ENCODE data around the gene ACKR2. TPM values are rescaled to one million over a fixed set of nuclear protein-coding genes. Genes with fewer than 3 reads are reported as not detected.

Gene ACKR2
- total RNA-seq, 1 experiment from 2014 or later: not detected

GRCh38 chr3:42773409-42773751 lies 35.9 kb upstream of the ACKR2 start:
- no peaks in the 10 kb centered on the region; a peak in 2 of 7 replicates for H3K36me3 Mint-ChIP-seq (ENCODE audit: insufficient read depth in 1 of 3, low read depth in 3 of 3)
- peak overlapping the region; percentile 80 for H3K4me2 ChIP-seq (ENCODE audit: insufficient read depth, insufficient read length, low read length)
- TF ChIP-seq CTCF (conservative IDR thresholded peaks at IDR 0.05): no peak
- H3K27me3 ChIP-seq (ENCODE audit: insufficient read depth, low read length): no peaks in the 10 kb centered on the region
- H3T11ph ChIP-seq (ENCODE audit: low read length): no peak overlapping the region
- H4K91ac ChIP-seq (ENCODE audit: insufficient read length, low read depth, low read length): no peak overlapping the region
- no peak overlapping the region for H3K56ac ChIP-seq (ENCODE audit: insufficient read length, low read depth, low read length)
- H3K23me2 ChIP-seq (ENCODE audit: insufficient read length, low read depth, low read length, poor library complexity, severe bottlenecking): peaks cover 10% of the 10 kb centered on the region
- H4K5ac ChIP-seq (ENCODE audit: insufficient read length, low read depth, low read length): no peak overlapping the region
- no peak overlapping the region for H2BK12ac ChIP-seq (ENCODE audit: insufficient read length, low read depth, low read length)
- peaks cover 5 to 13% of the 10 kb centered on the region in 2 experiments; a peak in 3 of 5 replicates for H3K9me3 Mint-ChIP-seq
- H3K9me3 ChIP-seq (ENCODE audit: control insufficient read depth, low read depth, low read length): no peaks in the 10 kb centered on the region
- H3K79me2 ChIP-seq (ENCODE audit: insufficient read depth, low read length): no peaks in the 10 kb centered on the region
- no peaks in the 10 kb centered on the region for H4K20me1 ChIP-seq (ENCODE audit: control insufficient read depth, insufficient read depth, insufficient read length)
- H3K4me3 Mint-ChIP-seq: peak overlapping the region; percentile 74 to 86
- no peak overlapping the region for H3K4ac ChIP-seq (ENCODE audit: low read depth, low read length)
- H3K23ac ChIP-seq (ENCODE audit: insufficient read length, low read depth, low read length): no peak overlapping the region
- H4K8ac ChIP-seq (replicated peaks; ENCODE audit: insufficient read length, low read depth, low read length): no peak overlapping the region
- no peak overlapping the region for H3K18ac ChIP-seq (ENCODE audit: insufficient read length, low read depth, low read length)
- no peak overlapping the region for H2BK15ac ChIP-seq (ENCODE audit: low read depth, low read length)
- peak overlapping the region; percentile 28 for H3K9ac ChIP-seq (ENCODE audit: extremely low read depth, insufficient read length, low read length)
- peak overlapping the region in 2 of 3 experiments; percentile 23 to 62; a peak in 3 of 7 replicates for H3K27ac Mint-ChIP-seq
- H3K4me1 Mint-ChIP-seq: peaks cover 7 to 10% of the 10 kb centered on the region in 2 experiments
- H2BK5ac ChIP-seq (ENCODE audit: insufficient read length, low read length): no peak overlapping the region
- H3K14ac ChIP-seq (ENCODE audit: insufficient read depth, low read length): no peak overlapping the region
- H3K27ac ChIP-seq (ENCODE audit: insufficient read length, low read depth, low read length): no peak overlapping the region
- no peak overlapping the region for H2BK20ac ChIP-seq (ENCODE audit: low read depth, low read length, poor library complexity, severe bottlenecking)
- DNase-seq: no peak
- peak overlapping the region; percentile 87 for H2AFZ ChIP-seq (ENCODE audit: low read length)
- H2BK120ac ChIP-seq (ENCODE audit: low read depth, low read length, poor library complexity, severe bottlenecking): no peak overlapping the region
- no peak overlapping the region for H2AK5ac ChIP-seq (ENCODE audit: insufficient read length, low read length)
- H3K79me1 ChIP-seq (ENCODE audit: insufficient read depth, low read depth, low read length, poor library complexity, severe bottlenecking): no peaks in the 10 kb centered on the region
- H3K27me3 Mint-ChIP-seq (ENCODE audit: low read depth): peaks cover 23% of the 10 kb centered on the region
- 0 out of 2 replicates have a peak, but pooled peaks cover 2% of the 10 kb centered on the region for H3K4me1 ChIP-seq (ENCODE audit: insufficient read depth, low read length)
- WGBS (ENCODE audit: extremely low coverage, insufficient read length, low lambda C conversion rate): 100% methylated on average over 1 of the region's 6 CpGs
